H9 (cell line): ENCODE data around the gene R3HDML. TPM values are rescaled to one million over a fixed set of nuclear protein-coding genes. Genes with fewer than 3 reads are reported as not detected.

ENCODE experiments used
- DNase-seq: peaks from one replicate; pipeline ENCODE4 v3.0.0-alpha.2; 2017
- H2AFZ ChIP-seq: one replicate; pipeline ENCODE4 v1.6.1; 2013; ENCODE audit warnings: mild to moderate bottlenecking, low read length, control low read depth, moderate library complexity
- H2AK5ac ChIP-seq: 2 replicates; pipeline ENCODE4 v1.6.1; 2013; ENCODE audit warnings: low read length, control low read depth, mixed read lengths; ENCODE audit not compliant: insufficient read length
- H2BK120ac ChIP-seq: one replicate; pipeline ENCODE4 v1.6.1; 2013; ENCODE audit warnings: low read depth, mild to moderate bottlenecking, low read length, control low read depth, inconsistent platforms; ENCODE audit not compliant: poor library complexity, severe bottlenecking
- H2BK12ac ChIP-seq: 2 replicates; pipeline ENCODE4 v1.6.1; 2013; ENCODE audit warnings: low read length, control low read depth, mixed read lengths, low read depth; ENCODE audit not compliant: insufficient read length
- H2BK15ac ChIP-seq: 2 replicates; pipeline ENCODE4 v1.6.1; 2013; ENCODE audit warnings: low read depth, low read length, control low read depth
- H2BK20ac ChIP-seq: one replicate; pipeline ENCODE4 v1.6.1; 2013; ENCODE audit warnings: low read depth, mild to moderate bottlenecking, low read length, control low read depth, inconsistent platforms; ENCODE audit not compliant: poor library complexity, severe bottlenecking
- H2BK5ac ChIP-seq: 2 replicates; pipeline ENCODE4 v1.6.1; 2013; ENCODE audit warnings: low read length, control low read depth, mixed read lengths; ENCODE audit not compliant: insufficient read length
- H3K14ac ChIP-seq: 2 replicates; pipeline ENCODE4 v1.6.1; 2013; ENCODE audit warnings: low read length, control low read depth; ENCODE audit not compliant: insufficient read depth
- H3K18ac ChIP-seq: 2 replicates; pipeline ENCODE4 v1.6.1; 2013; ENCODE audit warnings: low read depth, mild to moderate bottlenecking, mixed read lengths, low read length, control low read depth; ENCODE audit not compliant: insufficient read length
- H3K23ac ChIP-seq: 2 replicates; pipeline ENCODE4 v1.6.1; 2013; ENCODE audit warnings: low read length, control low read depth, mixed read lengths, low read depth; ENCODE audit not compliant: insufficient read length
- H3K23me2 ChIP-seq: 2 replicates; pipeline ENCODE4 v1.6.1; 2013; ENCODE audit warnings: low read depth, mild to moderate bottlenecking, mixed read lengths, low read length, control low read depth; ENCODE audit not compliant: insufficient read length, poor library complexity, severe bottlenecking
- H3K27ac ChIP-seq: 2 replicates; pipeline ENCODE4 v1.5.1; 2013; ENCODE audit warnings: low read length, control low read depth, mixed read lengths, low read depth; ENCODE audit not compliant: insufficient read length
- H3K27me3 ChIP-seq: 2 replicates; pipeline ENCODE4 v1.6.1; 2013; ENCODE audit warnings: low read length, control low read depth, inconsistent platforms; ENCODE audit not compliant: insufficient read depth
- H3K4ac ChIP-seq: 2 replicates; pipeline ENCODE4 v1.6.1; 2013; ENCODE audit warnings: low read depth, mild to moderate bottlenecking, control low read depth, inconsistent platforms, low read length, moderate library complexity
- H3K4me1 ChIP-seq: 2 replicates; pipeline ENCODE4 v1.6.1; 2013; ENCODE audit warnings: low read length, control low read depth, inconsistent platforms; ENCODE audit not compliant: insufficient read depth
- H3K4me2 ChIP-seq: 2 replicates; pipeline ENCODE4 v1.6.1; 2013; ENCODE audit warnings: low read length, control low read depth, mixed read lengths; ENCODE audit not compliant: insufficient read length, insufficient read depth
- H3K56ac ChIP-seq: 2 replicates; pipeline ENCODE4 v1.6.1; 2013; ENCODE audit warnings: low read depth, mild to moderate bottlenecking, mixed read lengths, low read length, control low read depth; ENCODE audit not compliant: insufficient read length
- H3K79me1 ChIP-seq: 2 replicates; pipeline ENCODE4 v1.6.1; 2013; ENCODE audit warnings: low read depth, mild to moderate bottlenecking, moderate library complexity, low read length, control low read depth, inconsistent platforms; ENCODE audit not compliant: insufficient read depth, poor library complexity, severe bottlenecking
- H3K79me2 ChIP-seq: 2 replicates; pipeline ENCODE4 v1.6.1; 2013; ENCODE audit warnings: low read length, control low read depth, inconsistent platforms; ENCODE audit not compliant: insufficient read depth
- H3K9ac ChIP-seq: 2 replicates; pipeline ENCODE4 v1.6.1; 2013; ENCODE audit warnings: low read length, control low read depth, mixed read lengths; ENCODE audit not compliant: insufficient read length; ENCODE audit errors: extremely low read depth
- H3K9me3 ChIP-seq: one replicate; pipeline ENCODE4 v1.6.1; 2013; ENCODE audit warnings: low read depth, low read length, inconsistent platforms; ENCODE audit not compliant: control insufficient read depth
- H3T11ph ChIP-seq: one replicate; pipeline ENCODE4 v1.6.1; 2013; ENCODE audit warnings: mild to moderate bottlenecking, low read length, control low read depth, inconsistent platforms
- H4K20me1 ChIP-seq: one replicate; pipeline ENCODE4 v1.6.1; 2013; ENCODE audit not compliant: control insufficient read depth, insufficient read length, insufficient read depth
- H4K5ac ChIP-seq: 2 replicates; pipeline ENCODE4 v1.6.1; 2013; ENCODE audit warnings: low read depth, mild to moderate bottlenecking, mixed read lengths, low read length, control low read depth; ENCODE audit not compliant: insufficient read length
- H4K8ac ChIP-seq: replicated peaks from 2 replicates; pipeline ENCODE4 v1.6.1; 2013; ENCODE audit warnings: low read length, control low read depth, mixed read lengths, low read depth; ENCODE audit not compliant: insufficient read length
- H4K91ac ChIP-seq: 2 replicates; pipeline ENCODE4 v1.6.1; 2013; ENCODE audit warnings: low read depth, mild to moderate bottlenecking, moderate library complexity, mixed read lengths, low read length, control low read depth; ENCODE audit not compliant: insufficient read length
- H3K27ac Mint-ChIP-seq, 3 experiments: 2 replicates in 2 of 3; 3 replicates in 1 of 3; pipeline ENCODE4 v1.8.0; 2020 to 2021; ENCODE audit warnings: mixed read lengths in 3 of 3, mild to moderate bottlenecking in 1 of 3, moderate library complexity in 1 of 3
- H3K27me3 Mint-ChIP-seq: 2 replicates; pipeline ENCODE4 v1.8.0; 2021; ENCODE audit warnings: low read depth, mild to moderate bottlenecking, moderate library complexity, mixed read lengths
- H3K36me3 Mint-ChIP-seq, 3 experiments: 2 replicates in 2 of 3; 3 replicates in 1 of 3; pipeline ENCODE4 v1.8.0; 2020 to 2021; ENCODE audit warnings: low read depth in 3 of 3, mixed read lengths in 3 of 3; ENCODE audit not compliant: insufficient read depth in 1 of 3
- H3K4me1 Mint-ChIP-seq, 2 experiments: 2 replicates each; pipeline ENCODE4 v1.8.0; 2020; ENCODE audit warnings: mixed read lengths in 2 of 2
- H3K4me3 Mint-ChIP-seq, 2 experiments: 2 replicates in 1 of 2; 3 replicates in 1 of 2; pipeline ENCODE4 v1.8.0; 2020 to 2021; ENCODE audit warnings: mild to moderate bottlenecking in 2 of 2, mixed read lengths in 2 of 2, moderate library complexity in 1 of 2
- H3K9me3 Mint-ChIP-seq, 2 experiments: 2 replicates in 1 of 2; 3 replicates in 1 of 2; pipeline ENCODE4 v1.8.0; 2020; ENCODE audit warnings: mild to moderate bottlenecking in 2 of 2, mixed read lengths in 2 of 2, moderate library complexity in 1 of 2
- CTCF ChIP-seq: fragments of 200-600 bp; sonication (generic); conservative IDR thresholded peaks from 3 replicates; pipeline ENCODE4 v1.8.0; 2021; ENCODE audit warnings: antibody characterized with exemption, mild to moderate bottlenecking
- WGBS: extraction: QIAGEN DNeasy Blood & Tissue Kit; methylation state at CpG from one replicate; pipeline ENCODE4 v1.1.7; 2013; ENCODE audit warnings: missing lambda C conversion rate, low lambda C conversion rate, mixed read lengths; ENCODE audit not compliant: insufficient read length; ENCODE audit errors: extremely low coverage; 5-methylcytosine and 5-hydroxymethylcytosine counted together
- total RNA-seq: library from RNA; stranded (reverse); gene quantifications from 2 replicates; pipeline ENCODE4 v1.2.1, GENCODE V29; 2021

The R3HDML gene
- total RNA-seq, 1 experiment from 2014 or later, result not detected

DNA sequence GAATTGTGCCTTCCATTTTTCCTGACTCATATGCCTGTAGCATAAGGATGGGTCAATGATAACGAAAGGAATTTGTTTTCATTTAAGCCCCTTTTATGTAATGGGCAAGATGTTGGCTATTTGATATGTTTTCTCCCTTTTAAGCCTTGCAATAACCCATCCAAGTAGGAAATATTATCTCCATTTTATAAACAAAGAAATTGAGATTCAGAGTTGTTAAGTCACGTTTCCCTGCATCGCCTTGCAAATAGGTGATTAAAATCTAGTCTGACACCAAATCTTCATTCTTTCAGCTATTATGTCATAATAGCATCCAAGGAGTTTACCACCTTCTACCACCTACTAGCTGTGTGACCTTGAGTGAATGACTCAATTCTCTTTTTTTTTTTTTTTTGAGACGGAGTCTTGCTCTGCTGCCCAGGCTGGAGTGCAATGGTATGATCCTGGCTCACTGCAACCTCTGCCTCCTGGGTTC is 25.7 kb downstream of the R3HDML start:
- no peak overlapping the region for H4K8ac ChIP-seq
- H3K4me1 ChIP-seq, result no peaks in the 10 kb centered on the region
- no peak overlapping the region for H2BK20ac ChIP-seq
- TF ChIP-seq CTCF, result no peak
- no peak overlapping the region for H3T11ph ChIP-seq
- Mint-ChIP-seq H3K4me3 (no peak overlapping the region), H3K27ac (no peak overlapping the region), H3K27me3 (peaks cover 2% of the 10 kb centered on the region), H3K4me1 (no peaks in the 10 kb centered on the region), H3K9me3 (no peaks in the 10 kb centered on the region; a peak in 1 of 5 replicates), H3K36me3 (no peaks in the 10 kb centered on the region)
- WGBS, result no CpG with 5 or more reads among the region's 4 CpGs
- no peak for DNase-seq
- no peak overlapping the region for H2BK5ac ChIP-seq
- no peak overlapping the region for H3K18ac ChIP-seq
- H2AFZ ChIP-seq, result no peak overlapping the region
- H3K23me2 ChIP-seq, result no peaks in the 10 kb centered on the region
- H3K4me2 ChIP-seq, result no peak overlapping the region
- no peak overlapping the region for H2BK12ac ChIP-seq
- no peaks in the 10 kb centered on the region for H3K79me2 ChIP-seq
- no peak overlapping the region for H2BK15ac ChIP-seq
- no peaks in the 10 kb centered on the region for H3K9me3 ChIP-seq
- no peak overlapping the region for H3K23ac ChIP-seq
- no peaks in the 10 kb centered on the region for H3K79me1 ChIP-seq
- H3K14ac ChIP-seq, result no peak overlapping the region
- no peaks in the 10 kb centered on the region for H4K20me1 ChIP-seq
- no peak overlapping the region for H4K5ac ChIP-seq
- H2AK5ac ChIP-seq, result no peak overlapping the region
- H4K91ac ChIP-seq, result no peak overlapping the region
- no peaks in the 10 kb centered on the region for H3K27me3 ChIP-seq
- no peak overlapping the region for H3K9ac ChIP-seq
- H3K56ac ChIP-seq, result no peak overlapping the region
- H3K27ac ChIP-seq, result no peak overlapping the region
- no peak overlapping the region for H3K4ac ChIP-seq
- H2BK120ac ChIP-seq, result no peak overlapping the region
